HEK293 (cell line): ENCODE data around the gene AKAP12.

Experiments
- CTCF ChIA-PET: fragments of 350-600 bp; formaldehyde crosslinking; extraction: SDS; loops from one replicate; lab custom pipeline; 2021; ENCODE audit warnings: antibody characterized with exemption; lab: Yijun Ruan, JAX
- POLR2A ChIA-PET: fragments of 300-600 bp; formaldehyde crosslinking; extraction: SDS; loops from one replicate; lab custom pipeline; 2020; ENCODE audit warnings: antibody characterized with exemption, inconsistent platforms; lab: Yijun Ruan, JAX
- H3K27ac ChIP-seq: fragments of 200-500 bp; sonication (Bioruptor generic); 2 replicates; pipeline ENCODE4 v1.5.1; 2014; ENCODE audit warnings: low read depth, low read length, control low read depth, inconsistent platforms; ENCODE audit errors: extremely low read depth
- H3K36me3 ChIP-seq, 2 experiments: fragments of 200-500 bp in 1 of 2; sonication (Bioruptor generic) in 1 of 2; 1 replicate in 1 of 2; 2 replicates in 1 of 2; pipeline ENCODE4 v1.5.1; 2014 to 2017; ENCODE audit warnings: inconsistent platforms in 2 of 2, low read length in 2 of 2; ENCODE audit not compliant: control insufficient read depth in 2 of 2, insufficient read depth in 1 of 2
- H3K4me1 ChIP-seq: fragments of 200-500 bp; sonication (Bioruptor generic); 2 replicates; pipeline ENCODE4 v1.5.1; 2014; ENCODE audit warnings: mild to moderate bottlenecking, low read length, inconsistent platforms; ENCODE audit not compliant: control insufficient read depth, insufficient read depth
- H3K4me3 ChIP-seq: 2 replicates; pipeline ENCODE4 v1.5.1; 2011; ENCODE audit warnings: low read depth, mild to moderate bottlenecking, control low read depth, low read length, moderate library complexity
- H3K9me3 ChIP-seq: fragments of 200-500 bp; sonication (Bioruptor generic); 2 replicates; pipeline ENCODE4 v1.5.1; 2014; ENCODE audit warnings: low read depth, low read length, inconsistent platforms; ENCODE audit not compliant: control insufficient read depth, insufficient read depth
- CTCF ChIP-seq: fragments of 450-650 bp; formaldehyde crosslinking; IDR thresholded peaks from 2 replicates; pipeline ENCODE4 v1.5.1; 2016; ENCODE audit warnings: missing biosample characterization, missing genetic modification characterization
- IKZF3 ChIP-seq: fragments of 450-650 bp; IDR thresholded peaks from 2 replicates; pipeline ENCODE4 v1.5.0; 2018; ENCODE audit warnings: missing biosample characterization, mild to moderate bottlenecking, missing genetic modification characterization, moderate library complexity
- KLF8 ChIP-seq: fragments of 450-650 bp; formaldehyde crosslinking; IDR thresholded peaks from 2 replicates; pipeline ENCODE4 v1.5.1; 2016; ENCODE audit warnings: missing biosample characterization, missing genetic modification characterization
- OSR2 ChIP-seq: fragments of 450-650 bp; formaldehyde crosslinking; IDR thresholded peaks from 2 replicates; pipeline ENCODE4 v1.5.1; 2016; ENCODE audit warnings: missing biosample characterization, missing genetic modification characterization
- PRDM2 ChIP-seq: fragments of 450-650 bp; formaldehyde crosslinking; IDR thresholded peaks from 2 replicates; pipeline ENCODE4 v1.5.1; 2016; ENCODE audit warnings: missing biosample characterization, missing genetic modification characterization, borderline replicate concordance
- SP7 ChIP-seq: fragments of 450-650 bp; formaldehyde crosslinking; IDR thresholded peaks from 2 replicates; pipeline ENCODE4 v1.5.1; 2016; ENCODE audit warnings: missing biosample characterization, missing genetic modification characterization
- ZFP69B ChIP-seq: fragments of 450-650 bp; formaldehyde crosslinking; IDR thresholded peaks from 2 replicates; pipeline ENCODE4 v1.5.1; 2016; ENCODE audit warnings: missing biosample characterization, missing genetic modification characterization
- ZNF169 ChIP-seq: fragments of 450-650 bp; formaldehyde crosslinking; IDR thresholded peaks from 2 replicates; pipeline ENCODE4 v1.5.1; 2016; ENCODE audit warnings: missing biosample characterization, missing genetic modification characterization
- ZNF24 ChIP-seq: fragments of 450-650 bp; formaldehyde crosslinking; IDR thresholded peaks from 2 replicates; pipeline ENCODE4 v1.5.1; 2016; ENCODE audit warnings: missing biosample characterization, missing genetic modification characterization
- ZNF26 ChIP-seq: fragments of 450-650 bp; formaldehyde crosslinking; IDR thresholded peaks from 2 replicates; pipeline ENCODE4 v1.5.1; 2016; ENCODE audit warnings: missing biosample characterization, missing genetic modification characterization
- ZNF292 ChIP-seq: fragments of 450-650 bp; formaldehyde crosslinking; IDR thresholded peaks from 2 replicates; pipeline ENCODE4 v1.5.1; 2016; ENCODE audit warnings: low read depth, missing biosample characterization, missing genetic modification characterization, borderline replicate concordance
- ZNF324 ChIP-seq: fragments of 450-650 bp; formaldehyde crosslinking; IDR thresholded peaks from 2 replicates; pipeline ENCODE4 v1.5.1; 2016; ENCODE audit warnings: missing biosample characterization, missing genetic modification characterization
- ZNF423 ChIP-seq: fragments of 450-650 bp; formaldehyde crosslinking; IDR thresholded peaks from 2 replicates; pipeline ENCODE4 v1.5.1; 2016; ENCODE audit warnings: missing biosample characterization, missing genetic modification characterization
- ZNF585B ChIP-seq: fragments of 450-650 bp; formaldehyde crosslinking; IDR thresholded peaks from 2 replicates; pipeline ENCODE4 v1.5.1; 2016; ENCODE audit warnings: missing biosample characterization, missing genetic modification characterization
- ZNF610 ChIP-seq: fragments of 450-650 bp; formaldehyde crosslinking; IDR thresholded peaks from 2 replicates; pipeline ENCODE4 v1.5.1; 2016; ENCODE audit warnings: missing biosample characterization, missing genetic modification characterization, borderline replicate concordance
- ZNF654 ChIP-seq: fragments of 450-650 bp; formaldehyde crosslinking; IDR thresholded peaks from 2 replicates; pipeline ENCODE4 v1.5.1; 2016; ENCODE audit warnings: low read depth, missing biosample characterization, missing genetic modification characterization
- ZNF660 ChIP-seq: fragments of 450-650 bp; IDR thresholded peaks from 2 replicates; pipeline ENCODE4 v1.5.1; 2018; ENCODE audit warnings: missing biosample characterization, mild to moderate bottlenecking, missing genetic modification characterization
- ZNF792 ChIP-seq: fragments of 450-650 bp; formaldehyde crosslinking; IDR thresholded peaks from 2 replicates; pipeline ENCODE4 v1.5.1; 2016; ENCODE audit warnings: missing biosample characterization, missing genetic modification characterization
- ZSCAN30 ChIP-seq: fragments of 450-650 bp; IDR thresholded peaks from 2 replicates; pipeline ENCODE4 v1.5.1; 2018; ENCODE audit warnings: missing biosample characterization, mild to moderate bottlenecking, missing genetic modification characterization, moderate library complexity
- TF ChIP-seq, protein P1 (sequence below): fragments of 450-650 bp; formaldehyde crosslinking; IDR thresholded peaks from 2 replicates; pipeline ENCODE4 v1.5.1; 2016; ENCODE audit warnings: missing biosample characterization, missing genetic modification characterization
- TF ChIP-seq, protein P2 (sequence below): fragments of 450-650 bp; formaldehyde crosslinking; IDR thresholded peaks from 2 replicates; pipeline ENCODE4 v1.5.1; 2017; ENCODE audit warnings: missing biosample characterization, missing genetic modification characterization

The AKAP12 gene

GRCh38 chr6:151323791-151324487 is 84.2 kb downstream of the AKAP12 start:
- no peaks in the 10 kb centered on the region for H3K9me3 ChIP-seq
- H3K4me1 ChIP-seq, result no peaks in the 10 kb centered on the region
- H3K27ac ChIP-seq, result no peak overlapping the region
- POLR2A ChIA-PET, result interaction anchor here (0.5 to 2.3 kb wide), 4 partner anchors 83 to 506 kb away, joined by 3 to 25 read pairs (median 6); no protein-coding TSS in a partner anchor
- no peaks in the 10 kb centered on the region for H3K36me3 ChIP-seq
- CTCF ChIA-PET, result interaction anchor here (0.6 to 16.8 kb wide), 87 partner anchors 11 to 1131 kb away, joined by 3 to 512 read pairs (median 5); partner anchors contain the start of gene AKAP12
- H3K4me3 ChIP-seq, result no peak overlapping the region
- TF ChIP-seq ZNF169 (tag by site-specific recombination), result no peak
- TF ChIP-seq OSR2 (tag by site-specific recombination), result peak; percentile 72
- peak; percentile 91 for TF ChIP-seq CTCF (tag by site-specific recombination)
- no peak for TF ChIP-seq ZNF292 (tag by site-specific recombination)
- peak; percentile 45 for TF ChIP-seq SP7 (tag by site-specific recombination)
- TF ChIP-seq ZSCAN30 (tag by site-specific recombination), result peak; percentile 45; the same call in 1 of the 2 replicates
- TF ChIP-seq ZNF26, result no peak
- peak; percentile 66; the same call in 1 of the 2 replicates for TF ChIP-seq IKZF3 (tag by site-specific recombination)
- no peak for TF ChIP-seq ZNF792 (tag by site-specific recombination)
- no peak for TF ChIP-seq ZNF423
- peak; percentile 97 for TF ChIP-seq ZNF654 (tag by site-specific recombination)
- TF ChIP-seq, protein P1, sequence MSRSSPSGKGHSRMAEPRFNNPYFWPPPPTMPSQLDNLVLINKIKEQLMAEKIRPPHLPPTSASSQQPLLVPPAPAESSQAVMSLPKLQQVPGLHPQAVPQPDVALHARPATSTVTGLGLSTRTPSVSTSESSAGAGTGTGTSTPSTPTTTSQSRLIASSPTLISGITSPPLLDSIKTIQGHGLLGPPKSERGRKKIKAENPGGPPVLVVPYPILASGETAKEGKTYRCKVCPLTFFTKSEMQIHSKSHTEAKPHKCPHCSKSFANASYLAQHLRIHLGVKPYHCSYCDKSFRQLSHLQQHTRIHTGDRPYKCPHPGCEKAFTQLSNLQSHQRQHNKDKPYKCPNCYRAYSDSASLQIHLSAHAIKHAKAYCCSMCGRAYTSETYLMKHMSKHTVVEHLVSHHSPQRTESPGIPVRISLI (tag by site-specific recombination), result no peak
- TF ChIP-seq KLF8 (tag by site-specific recombination), result peak; percentile 42; the same call in 1 of the 2 replicates
- TF ChIP-seq ZNF660 (tag by site-specific recombination), result peak; percentile 87
- no peak for TF ChIP-seq ZNF324 (tag by site-specific recombination)
- TF ChIP-seq ZNF24 (tag by site-specific recombination), result peak; percentile 60; the same call in 1 of the 2 replicates
- 0 out of 2 replicates have a peak, but pooled peaks have one; percentile 54 for TF ChIP-seq ZFP69B (tag by site-specific recombination)
- TF ChIP-seq PRDM2 (tag by site-specific recombination), result no peak
- TF ChIP-seq ZNF610 (tag by site-specific recombination), result no peak
- TF ChIP-seq ZNF585B (tag by site-specific recombination), result no peak
- TF ChIP-seq, protein P2, sequence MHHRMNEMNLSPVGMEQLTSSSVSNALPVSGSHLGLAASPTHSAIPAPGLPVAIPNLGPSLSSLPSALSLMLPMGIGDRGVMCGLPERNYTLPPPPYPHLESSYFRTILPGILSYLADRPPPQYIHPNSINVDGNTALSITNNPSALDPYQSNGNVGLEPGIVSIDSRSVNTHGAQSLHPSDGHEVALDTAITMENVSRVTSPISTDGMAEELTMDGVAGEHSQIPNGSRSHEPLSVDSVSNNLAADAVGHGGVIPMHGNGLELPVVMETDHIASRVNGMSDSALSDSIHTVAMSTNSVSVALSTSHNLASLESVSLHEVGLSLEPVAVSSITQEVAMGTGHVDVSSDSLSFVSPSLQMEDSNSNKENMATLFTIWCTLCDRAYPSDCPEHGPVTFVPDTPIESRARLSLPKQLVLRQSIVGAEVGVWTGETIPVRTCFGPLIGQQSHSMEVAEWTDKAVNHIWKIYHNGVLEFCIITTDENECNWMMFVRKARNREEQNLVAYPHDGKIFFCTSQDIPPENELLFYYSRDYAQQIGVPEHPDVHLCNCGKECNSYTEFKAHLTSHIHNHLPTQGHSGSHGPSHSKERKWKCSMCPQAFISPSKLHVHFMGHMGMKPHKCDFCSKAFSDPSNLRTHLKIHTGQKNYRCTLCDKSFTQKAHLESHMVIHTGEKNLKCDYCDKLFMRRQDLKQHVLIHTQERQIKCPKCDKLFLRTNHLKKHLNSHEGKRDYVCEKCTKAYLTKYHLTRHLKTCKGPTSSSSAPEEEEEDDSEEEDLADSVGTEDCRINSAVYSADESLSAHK (tag by site-specific recombination), result peak; percentile 83
